ENCODE measurements around the gene GNAI3.

The GNAI3 gene

DNA sequence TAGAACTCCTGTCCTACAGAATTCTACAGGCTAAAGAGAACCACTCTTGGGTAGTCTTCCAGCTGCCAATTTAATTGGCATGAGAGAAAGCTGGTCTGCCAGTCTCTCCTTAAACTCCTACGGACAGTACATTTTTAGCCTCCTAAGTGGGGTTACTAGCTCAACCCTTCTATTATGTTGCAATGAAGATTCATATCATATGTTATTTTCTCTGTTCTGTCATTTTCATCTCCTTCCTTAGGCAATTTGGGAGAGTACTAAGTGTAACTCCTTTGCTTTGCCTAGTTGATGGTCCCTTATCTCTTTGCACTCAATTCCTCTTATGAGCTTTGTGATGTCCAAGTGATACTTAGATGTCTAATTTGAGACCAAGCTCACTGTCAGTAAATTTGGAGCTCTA is 57.0 kb downstream of the GNAI3 start:
- TF ChIP-seq, protein P1, sequence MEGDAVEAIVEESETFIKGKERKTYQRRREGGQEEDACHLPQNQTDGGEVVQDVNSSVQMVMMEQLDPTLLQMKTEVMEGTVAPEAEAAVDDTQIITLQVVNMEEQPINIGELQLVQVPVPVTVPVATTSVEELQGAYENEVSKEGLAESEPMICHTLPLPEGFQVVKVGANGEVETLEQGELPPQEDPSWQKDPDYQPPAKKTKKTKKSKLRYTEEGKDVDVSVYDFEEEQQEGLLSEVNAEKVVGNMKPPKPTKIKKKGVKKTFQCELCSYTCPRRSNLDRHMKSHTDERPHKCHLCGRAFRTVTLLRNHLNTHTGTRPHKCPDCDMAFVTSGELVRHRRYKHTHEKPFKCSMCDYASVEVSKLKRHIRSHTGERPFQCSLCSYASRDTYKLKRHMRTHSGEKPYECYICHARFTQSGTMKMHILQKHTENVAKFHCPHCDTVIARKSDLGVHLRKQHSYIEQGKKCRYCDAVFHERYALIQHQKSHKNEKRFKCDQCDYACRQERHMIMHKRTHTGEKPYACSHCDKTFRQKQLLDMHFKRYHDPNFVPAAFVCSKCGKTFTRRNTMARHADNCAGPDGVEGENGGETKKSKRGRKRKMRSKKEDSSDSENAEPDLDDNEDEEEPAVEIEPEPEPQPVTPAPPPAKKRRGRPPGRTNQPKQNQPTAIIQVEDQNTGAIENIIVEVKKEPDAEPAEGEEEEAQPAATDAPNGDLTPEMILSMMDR (conservative IDR thresholded peaks at IDR 0.05): no peak
- no peak for TF ChIP-seq ZFX (IDR thresholded peaks at IDR 0.05)
- no peak overlapping the region for H3K27ac ChIP-seq

DNA sequence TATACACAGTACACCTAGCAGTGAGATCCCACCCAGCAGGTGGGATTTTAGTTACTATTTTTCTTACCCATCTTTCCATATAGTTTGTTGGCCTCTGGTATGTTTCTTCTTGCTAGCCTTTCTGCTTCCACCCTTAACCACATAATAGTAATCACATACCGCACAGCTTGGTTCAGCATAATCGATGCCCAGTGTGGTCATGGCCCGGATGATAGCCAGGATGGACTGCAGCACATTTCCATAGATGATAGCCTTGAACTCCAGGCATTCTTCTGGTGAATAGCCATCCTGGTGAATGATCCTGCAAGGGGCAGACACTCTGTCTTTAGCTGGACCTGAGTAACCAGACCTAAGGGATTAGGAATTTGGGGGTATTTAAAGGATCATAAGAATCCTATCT is 61.5 kb downstream of the GNAI3 start:
- H3K27ac ChIP-seq: no peak overlapping the region
- no peak for TF ChIP-seq ZFX (IDR thresholded peaks at IDR 0.05)
- TF ChIP-seq, protein P1 (conservative IDR thresholded peaks at IDR 0.05): no peak

- no peak overlapping the region for H3K27ac ChIP-seq
- TF ChIP-seq, protein P1 (conservative IDR thresholded peaks at IDR 0.05): no peak
- no peak for TF ChIP-seq ZFX (IDR thresholded peaks at IDR 0.05)
These were observed 62.3 kb downstream of the GNAI3 start for GRCh38 chr1:109610609-109611307.

- TF ChIP-seq, protein P1 (conservative IDR thresholded peaks at IDR 0.05): no peak
- no peak for TF ChIP-seq ZFX (IDR thresholded peaks at IDR 0.05)
- H3K27ac ChIP-seq: no peak overlapping the region
These were observed 63.0 kb downstream of the GNAI3 start for GRCh38 chr1:109611308-109611990.

- no peak overlapping the region; the same call in 1 of the 2 replicates for H3K27ac ChIP-seq
- no peak for TF ChIP-seq ZFX (IDR thresholded peaks at IDR 0.05)
- TF ChIP-seq, protein P1 (conservative IDR thresholded peaks at IDR 0.05): no peak
These were observed 65.1 kb downstream of the GNAI3 start for GRCh38 chr1:109613361-109614147.

DNA sequence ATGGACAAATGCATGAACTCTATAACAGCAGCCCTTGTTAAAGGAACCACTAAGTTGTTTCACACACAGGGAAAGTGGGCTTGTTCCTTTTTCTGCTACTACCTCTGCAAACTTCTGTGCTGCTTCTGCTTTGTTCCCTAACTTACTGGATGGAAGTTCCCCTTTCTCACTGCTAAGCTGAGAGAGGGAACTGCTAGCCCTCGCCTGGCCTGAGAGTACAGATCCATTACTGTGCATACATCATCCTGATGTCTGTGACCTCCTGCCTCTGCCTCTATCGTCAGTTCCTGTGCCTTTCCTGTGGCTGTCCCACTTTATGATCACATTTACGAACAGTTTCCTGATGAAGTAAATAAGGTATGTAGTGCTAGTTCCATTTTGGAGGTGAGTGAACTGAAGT is 67.5 kb downstream of the GNAI3 start:
- no peak overlapping the region for H3K27ac ChIP-seq

More for the DNA sequence above, 67.5 kb downstream of the GNAI3 start:
- TF ChIP-seq, protein P1 (conservative IDR thresholded peaks at IDR 0.05): no peak
- TF ChIP-seq ZFX (IDR thresholded peaks at IDR 0.05): no peak
